Limb (tissue), 2 donors: ENCODE results near the gene HOXA11.

ENCODE experiments used
- DNase-seq, 2 donors: peaks; one replicate each; pipeline ENCODE4 v3.0.0-alpha.2; 2016; ENCODE audit errors: extremely low spot score in 2 of 2

Gene HOXA11

GRCh38 chr7:27194002-27194352 is 8.9 kb upstream of the HOXA11 start:
- no peak for DNase-seq

GRCh38 chr7:27193335-27194001 is 8.4 kb upstream of the HOXA11 start:
- DNase-seq, result peak in 1 of 2 donors; percentile 62

- DNase-seq, result peak in 1 of 2 donors; percentile 67
Observed at GRCh38 chr7:27192546-27193334, 7.7 kb upstream of the HOXA11 start.

DNA sequence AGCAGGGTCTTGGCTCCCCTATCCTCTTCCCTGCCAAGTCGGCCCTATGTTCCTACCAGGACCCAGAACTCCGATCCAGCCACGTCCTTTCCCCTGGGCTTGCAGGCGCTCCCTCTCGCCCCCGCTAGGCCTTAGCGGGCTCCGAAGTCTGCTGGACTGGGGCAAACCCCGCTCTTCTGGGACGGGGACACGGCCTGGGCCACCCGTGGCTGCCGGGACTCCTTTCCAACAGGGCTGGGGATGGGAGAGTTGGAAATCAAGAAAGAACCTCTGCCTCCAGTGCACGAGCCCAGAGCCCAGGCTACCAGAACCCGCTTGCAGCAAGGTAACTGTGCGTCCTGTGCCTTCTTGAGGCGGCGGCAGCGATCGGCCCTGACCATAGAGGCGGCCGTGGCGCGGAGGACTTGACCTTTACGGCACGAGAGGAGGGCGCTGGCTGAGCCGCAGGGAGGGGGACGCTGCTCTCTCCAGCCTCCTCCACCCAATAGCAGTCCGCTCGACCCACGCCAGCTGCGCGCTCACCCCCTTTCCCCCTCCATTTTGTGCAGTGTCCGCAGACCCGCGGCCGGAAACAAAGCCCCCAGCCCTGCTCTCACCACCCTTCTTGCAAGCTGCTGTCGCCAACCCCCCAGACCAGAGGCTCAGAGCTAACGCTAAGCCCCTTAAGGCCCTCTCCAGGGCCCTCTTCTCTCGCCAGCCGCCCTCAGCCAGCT is 7.0 kb upstream of the HOXA11 start:
- DNase-seq, result peak in 1 of 2 donors; percentile 62

DNA sequence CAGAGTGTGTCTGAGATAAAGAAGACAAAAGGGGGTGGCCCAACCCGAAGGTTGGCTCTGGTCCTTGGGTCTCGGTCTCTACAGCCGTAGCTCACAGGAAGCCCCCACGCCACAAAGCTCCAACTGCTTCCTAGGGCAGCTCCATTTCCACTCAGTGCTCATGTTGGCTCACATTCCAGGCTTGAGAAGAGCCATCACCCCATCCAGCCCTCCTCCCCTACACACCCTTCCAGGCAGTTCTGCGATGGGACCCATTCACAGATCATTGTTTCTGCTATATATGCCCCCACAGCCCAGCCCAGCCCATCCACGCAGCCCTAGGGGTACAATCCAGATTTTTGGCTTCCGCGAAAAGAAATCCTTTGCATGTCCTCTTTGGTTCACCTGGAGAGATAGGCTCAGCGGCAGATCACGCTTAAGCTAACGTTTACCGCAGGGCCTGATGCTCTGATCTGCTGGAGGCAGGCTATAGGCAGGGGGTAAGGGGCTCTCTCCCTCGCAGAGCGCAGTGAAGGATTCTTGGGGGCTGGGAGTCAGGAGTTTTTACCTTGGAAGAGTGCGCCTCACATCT is 6.2 kb upstream of the HOXA11 start:
- DNase-seq, result peak in 1 of 2 donors; percentile 47

DNA sequence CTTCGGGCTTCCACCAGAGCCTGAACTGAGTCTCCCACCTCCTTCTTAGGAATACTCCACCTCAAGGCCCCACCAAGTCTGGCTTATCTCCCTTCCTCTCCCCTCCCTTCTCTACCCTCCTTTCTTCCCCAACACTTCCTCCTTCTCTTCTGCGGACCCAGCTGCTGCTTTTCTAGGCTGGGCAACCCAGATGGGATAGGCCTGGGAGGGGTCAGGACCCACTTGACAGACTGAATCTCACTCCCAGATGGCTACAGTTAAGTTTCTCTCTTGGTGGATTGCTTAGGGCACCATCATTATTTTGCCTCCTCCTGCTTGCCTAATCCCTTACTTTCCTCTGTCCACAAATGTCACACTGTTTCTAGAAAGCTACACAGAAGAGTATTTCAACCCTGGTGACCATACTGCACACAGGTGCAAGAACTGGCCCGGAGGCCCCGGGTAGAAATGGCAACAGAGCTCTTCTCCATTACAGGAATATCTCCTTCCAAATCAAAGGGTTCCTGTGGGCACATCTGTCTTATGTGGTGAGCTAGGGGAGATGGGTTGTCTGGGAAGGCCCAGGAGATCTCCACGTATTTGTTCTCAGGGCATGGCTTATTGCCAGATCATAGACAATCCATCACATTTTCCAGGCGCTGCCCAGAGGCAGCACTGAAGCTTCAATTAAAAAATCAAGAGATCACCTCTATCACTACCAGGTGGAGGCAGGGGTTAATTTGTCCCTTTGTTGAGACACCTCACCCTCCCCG is 5.1 kb upstream of the HOXA11 start:
- peak in 1 of 2 donors; percentile 29 for DNase-seq

GRCh38 chr7:27189295-27189996 is 4.4 kb upstream of the HOXA11 start:
- peak in 1 of 2 donors; percentile 53 for DNase-seq

- DNase-seq, result peak in 1 of 2 donors; percentile 67
Observed at GRCh38 chr7:27188386-27189294, 3.6 kb upstream of the HOXA11 start.

GRCh38 chr7:27187475-27188385 is 2.7 kb upstream of the HOXA11 start:
- DNase-seq, result peak in 1 of 2 donors; percentile 63

- peak in 1 of 2 donors; percentile 36 for DNase-seq
Observed at GRCh38 chr7:27186668-27187474, 1.8 kb upstream of the HOXA11 start.

DNA sequence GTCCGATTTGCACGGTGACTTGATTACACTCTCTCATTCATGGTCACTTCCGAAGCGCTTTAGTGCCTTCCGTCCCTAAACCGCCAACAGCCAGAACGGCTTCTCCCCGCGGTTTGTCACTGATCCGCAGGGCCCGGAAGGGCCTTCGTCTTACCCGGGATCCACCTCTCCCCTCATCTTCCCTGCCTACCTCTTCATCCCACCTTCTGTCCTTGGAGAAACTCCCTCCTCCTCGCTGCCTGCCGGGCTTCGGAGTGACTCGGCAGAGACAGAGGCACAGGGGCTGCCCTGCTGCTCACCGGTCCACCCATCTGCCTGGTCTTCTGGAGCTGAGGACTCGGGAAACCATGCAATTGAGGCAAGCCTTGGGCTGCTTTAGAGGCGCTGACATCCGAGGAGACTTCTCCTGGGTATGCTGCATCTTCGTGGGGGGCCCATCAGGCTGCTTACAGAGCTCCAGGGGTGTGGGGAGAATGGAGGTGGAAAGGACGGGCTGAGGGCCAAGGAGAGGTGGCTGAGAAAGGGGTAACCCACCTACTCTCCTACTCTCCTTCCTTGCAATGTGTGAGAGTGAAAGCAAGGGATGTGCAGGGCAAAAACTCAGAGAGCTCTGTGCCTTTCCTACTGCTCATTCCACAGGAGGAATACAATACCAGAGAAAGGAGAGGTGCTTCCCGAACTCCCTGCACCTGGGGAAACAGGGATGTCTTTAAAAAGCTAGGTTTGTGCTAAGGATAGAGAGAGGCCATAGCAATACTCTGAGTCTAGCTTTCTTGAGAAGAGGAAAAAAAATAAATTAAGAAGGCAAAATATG is 1.0 kb upstream of the HOXA11 start:
- DNase-seq, result peak in 1 of 2 donors; percentile 53

GRCh38 chr7:27184337-27185012 is 557 bp downstream of the HOXA11 start:
- DNase-seq, result peak in 1 of 2 donors; percentile 69

GRCh38 chr7:27183682-27184336 is 1.2 kb downstream of the HOXA11 start:
- peak in 1 of 2 donors; percentile 70 for DNase-seq

GRCh38 chr7:27182861-27183681 is 2.0 kb downstream of the HOXA11 start:
- DNase-seq, result peak in 1 of 2 donors; percentile 62
